KMS-11 (cell line): ENCODE measurements around the gene PDE4D.

Experiments
- H2AFZ ChIP-seq: fragments of 200-600 bp; sonication (generic); 2 replicates; pipeline ENCODE4 v1.6.1; 2016; ENCODE audit warnings: antibody characterized with exemption, mixed run types, low read depth
- H3K27ac ChIP-seq: fragments of 200-600 bp; sonication (generic); 2 replicates; pipeline ENCODE4 v1.6.1; 2016; ENCODE audit warnings: mild to moderate bottlenecking, mixed run types
- H3K27me3 ChIP-seq: fragments of 200-600 bp; sonication (generic); 2 replicates; pipeline ENCODE4 v1.6.1; 2017; ENCODE audit warnings: mild to moderate bottlenecking, low read depth, mixed run types, moderate library complexity; ENCODE audit not compliant: insufficient read depth
- H3K36me3 ChIP-seq: fragments of 200-600 bp; sonication (generic); 2 replicates; pipeline ENCODE4 v1.6.1; 2017; ENCODE audit warnings: mild to moderate bottlenecking, mixed run types; ENCODE audit not compliant: insufficient read depth
- H3K4me1 ChIP-seq: fragments of 200-600 bp; sonication (generic); 2 replicates; pipeline ENCODE4 v1.6.1; 2016; ENCODE audit warnings: mild to moderate bottlenecking, low read depth, mixed run types; ENCODE audit not compliant: poor library complexity, severe bottlenecking
- H3K4me2 ChIP-seq: fragments of 200-600 bp; sonication (generic); 2 replicates; pipeline ENCODE4 v1.7.0; 2016; ENCODE audit warnings: mild to moderate bottlenecking, mixed run types
- H3K4me3 ChIP-seq: fragments of 200-600 bp; sonication (generic); IDR thresholded peaks from 2 replicates; pipeline ENCODE4 v1.6.1; 2017; ENCODE audit warnings: low read depth, low read length, mixed read lengths; ENCODE audit not compliant: insufficient read depth
- H3K79me2 ChIP-seq: fragments of 200-600 bp; sonication (generic); 2 replicates; pipeline ENCODE4 v1.6.1; 2016; ENCODE audit warnings: low read depth, mixed run types; ENCODE audit not compliant: insufficient read depth
- H3K9ac ChIP-seq: fragments of 200-600 bp; sonication (generic); 2 replicates; pipeline ENCODE4 v1.6.1; 2016; ENCODE audit warnings: mild to moderate bottlenecking, mixed run types
- H4K20me1 ChIP-seq: fragments of 200-600 bp; sonication (generic); 2 replicates; pipeline ENCODE4 v1.6.1; 2016; ENCODE audit warnings: mild to moderate bottlenecking, mixed run types; ENCODE audit not compliant: insufficient read depth
- CTCF ChIP-seq: fragments of 200-600 bp; sonication (generic); conservative IDR thresholded peaks from 2 replicates; pipeline ENCODE4 v1.6.1; 2017; ENCODE audit warnings: low read depth, mild to moderate bottlenecking, antibody characterized with exemption, low read length, moderate library complexity, mixed read lengths

The PDE4D gene

GRCh38 chr5:59054963-59055528 is 838.5 kb downstream of the PDE4D start:
- H3K27me3 ChIP-seq, result no peaks in the 10 kb centered on the region; the same call in 1 of the 2 replicates
- no peaks in the 10 kb centered on the region for H3K79me2 ChIP-seq
- no peak overlapping the region for H3K9ac ChIP-seq
- H3K27ac ChIP-seq, result no peak overlapping the region
- H3K4me2 ChIP-seq, result no peak overlapping the region
- H4K20me1 ChIP-seq, result no peaks in the 10 kb centered on the region
- TF ChIP-seq CTCF, result no peak
- H3K4me3 ChIP-seq, result no peak overlapping the region
- H3K36me3 ChIP-seq, result no peaks in the 10 kb centered on the region
- no peak overlapping the region for H2AFZ ChIP-seq
- H3K4me1 ChIP-seq, result no peaks in the 10 kb centered on the region

- H3K36me3 ChIP-seq, result no peaks in the 10 kb centered on the region
- H2AFZ ChIP-seq, result no peak overlapping the region
- H3K79me2 ChIP-seq, result no peaks in the 10 kb centered on the region
- no peaks in the 10 kb centered on the region for H4K20me1 ChIP-seq
- TF ChIP-seq CTCF, result no peak
- H3K27ac ChIP-seq, result no peak overlapping the region
- H3K4me3 ChIP-seq, result no peak overlapping the region
- H3K4me1 ChIP-seq, result no peaks in the 10 kb centered on the region
- H3K27me3 ChIP-seq, result no peaks in the 10 kb centered on the region; the same call in 1 of the 2 replicates
- no peak overlapping the region for H3K9ac ChIP-seq
- H3K4me2 ChIP-seq, result no peak overlapping the region
These were observed 841.6 kb downstream of the PDE4D start for GRCh38 chr5:59051951-59052350.

- Histone ChIP-seq H3K4me2 (no peak overlapping the region), H4K20me1 (no peaks in the 10 kb centered on the region), H3K4me3 (no peak overlapping the region), H3K27me3 (no peaks in the 10 kb centered on the region; the same call in 1 of the 2 replicates), H2AFZ (no peak overlapping the region), H3K79me2 (no peaks in the 10 kb centered on the region), H3K9ac (no peak overlapping the region), H3K27ac (no peak overlapping the region), H3K36me3 (no peaks in the 10 kb centered on the region), H3K4me1 (peaks cover 5% of the 10 kb centered on the region)
- no peak for TF ChIP-seq CTCF
These were observed 844.4 kb downstream of the PDE4D start for GRCh38 chr5:59049095-59049494.

- H3K27me3 ChIP-seq, result no peaks in the 10 kb centered on the region
These were observed 851.1 kb downstream of the PDE4D start for GRCh38 chr5:59042201-59043055.

More at GRCh38 chr5:59042201-59043055, 851.1 kb downstream of the PDE4D start:
- TF ChIP-seq CTCF, result no peak
- Histone ChIP-seq H3K9ac (peak overlapping the region; percentile 94), H2AFZ (peak overlapping the region; percentile 14; the same call in 1 of the 2 replicates), H3K4me3 (no peak overlapping the region), H3K79me2 (peaks cover 52% of the 10 kb centered on the region), H3K36me3 (no peaks in the 10 kb centered on the region), H3K4me1 (peaks cover 37% of the 10 kb centered on the region), H3K4me2 (peak overlapping the region; percentile 94), H3K27ac (peak overlapping the region; percentile 94), H4K20me1 (no peaks in the 10 kb centered on the region)
